Epithelial cell of alveolus of lung (primary cell): ENCODE results near the gene ABLIM2. TPM values are rescaled to one million over a fixed set of nuclear protein-coding genes. Genes with fewer than 3 reads are reported as not detected.

Experiments
- total RNA-seq: library from RNA; depleted of rRNA; stranded (reverse); fragments of >200 nt; gene quantifications from 2 replicates; pipeline ENCODE4 v1.2.1, GENCODE V29; 2015

Gene ABLIM2
- total RNA-seq: 0.13 TPM in 1 of 2 replicates, not detected in the other

GRCh38 chr4:8158710-8159536, at the start of gene ABLIM2:
Gene ABLIM2 (minus strand): TSS chr4:8158813. CDS start chr4:8158689, 124 bp downstream.

GRCh38 chr4:8198906-8199593, 40.4 kb upstream of the ABLIM2 start, which contains the start of gene SH3TC1:
Gene SH3TC1 (plus strand): TSS chr4:8199290. CDS start chr4:8205195, 5,905 bp downstream.

GRCh38 chr4:7939377-7940108, 219.1 kb downstream of the ABLIM2 start, which contains the start of gene AFAP1:
Gene AFAP1 (minus strand): TSS chr4:7939861. CDS start chr4:7872078, 67,783 bp downstream.

Other genes starting within 250 kb of the ABLIM2 start
- 22.8 and 68.5 TPM in 2 replicates for gene AFAP1, start 219.0 kb downstream of the ABLIM2 start, total RNA-seq
- gene SH3TC1, start 40.5 kb upstream of the ABLIM2 start, total RNA-seq: 2.2 and 13.4 TPM in 2 replicates
- 10.3 and 79.3 TPM in 2 replicates for gene HTRA3, start 110.9 kb upstream of the ABLIM2 start, total RNA-seq